Measurements from ENCODE around the gene SEMA7A. TPM values are rescaled to one million over a fixed set of nuclear protein-coding genes. Genes with fewer than 3 reads are reported as not detected.

Gene SEMA7A
- total RNA-seq, 2 donors from 2014 or later, result 0.79 to 1.7 TPM

DNA sequence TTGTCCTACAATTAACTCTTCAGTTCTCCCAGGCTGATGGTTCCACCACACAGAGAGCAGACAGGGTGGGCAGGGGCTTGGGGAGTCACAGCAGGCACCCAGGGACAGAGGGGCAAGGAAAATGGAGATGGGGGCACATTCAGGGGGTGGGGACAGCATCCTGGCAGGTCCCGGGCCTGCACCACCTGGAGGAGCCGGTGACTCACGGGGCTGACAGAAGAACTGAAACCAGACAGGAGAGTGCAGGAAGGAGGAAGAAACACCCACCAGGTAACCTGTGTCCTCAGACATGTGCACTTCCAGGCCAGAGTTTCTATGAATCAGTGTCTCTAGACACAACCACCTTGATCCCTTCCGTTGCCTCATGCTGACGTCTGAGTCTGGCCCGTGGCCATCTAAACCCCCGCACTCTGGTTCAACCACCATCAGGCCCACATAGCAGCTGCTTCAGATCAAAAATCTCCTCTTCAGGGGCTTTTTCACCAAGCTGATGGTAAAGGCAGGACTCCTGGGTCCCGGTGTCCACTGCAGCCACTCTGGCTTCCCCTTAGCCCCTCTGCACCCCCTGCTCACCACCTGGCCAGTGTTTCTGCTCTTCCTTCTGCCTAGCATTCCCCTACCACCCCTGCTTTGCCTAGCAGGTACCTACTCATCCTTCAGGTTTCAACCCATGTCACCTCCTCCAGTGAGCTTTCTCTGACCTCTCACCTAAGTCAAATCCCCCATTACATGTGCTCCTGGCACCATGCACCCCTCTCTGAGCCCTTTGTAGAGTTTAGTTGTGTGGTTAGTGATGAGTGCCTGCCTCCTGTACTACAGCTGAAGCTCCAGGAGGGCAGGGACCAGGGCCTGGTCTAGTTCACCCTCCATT, 49.8 kb downstream of the SEMA7A start:
- no peak for DNase-seq
- no peak for ATAC-seq
- intact Hi-C loops (cut with DNase I, micrococcal nuclease), result loop anchor here in 1 of 2 donors (5.0 kb wide), 1 partner anchor 53 kb away; no protein-coding TSS in a partner anchor

GRCh38 chr15:74383286-74383685, 50.5 kb downstream of the SEMA7A start:
- DNase-seq (no peak), ATAC-seq (no peak)
- intact Hi-C loops (cut with DNase I, micrococcal nuclease), result loop anchor here in 1 of 2 donors (5.0 kb wide), 1 partner anchor 54 kb away; no protein-coding TSS in a partner anchor

- DNase-seq (peak; percentile 67 to 89), ATAC-seq (peak; percentile 95)
- intact Hi-C loops (cut with DNase I, micrococcal nuclease), result loop anchor here in 1 of 2 donors (5.0 kb wide), 1 partner anchor 55 kb away; no protein-coding TSS in a partner anchor
These were observed 51.5 kb downstream of the SEMA7A start for GRCh38 chr15:74382004-74382816.

- no peak for DNase-seq
- no peak for ATAC-seq
- intact Hi-C loops (cut with DNase I, micrococcal nuclease), result loop anchor here in 1 of 2 donors (5.0 kb wide), 1 partner anchor 56 kb away; no protein-coding TSS in a partner anchor
These were observed 52.3 kb downstream of the SEMA7A start for GRCh38 chr15:74381481-74381880.

- intact Hi-C loops (cut with DNase I, micrococcal nuclease), result loop anchor here in 1 of 2 donors (5.0 kb wide), 1 partner anchor 56 kb away; no protein-coding TSS in a partner anchor
- ATAC-seq, result no peak
- no peak for DNase-seq
These were observed 52.6 kb downstream of the SEMA7A start for GRCh38 chr15:74381190-74381453.

DNA sequence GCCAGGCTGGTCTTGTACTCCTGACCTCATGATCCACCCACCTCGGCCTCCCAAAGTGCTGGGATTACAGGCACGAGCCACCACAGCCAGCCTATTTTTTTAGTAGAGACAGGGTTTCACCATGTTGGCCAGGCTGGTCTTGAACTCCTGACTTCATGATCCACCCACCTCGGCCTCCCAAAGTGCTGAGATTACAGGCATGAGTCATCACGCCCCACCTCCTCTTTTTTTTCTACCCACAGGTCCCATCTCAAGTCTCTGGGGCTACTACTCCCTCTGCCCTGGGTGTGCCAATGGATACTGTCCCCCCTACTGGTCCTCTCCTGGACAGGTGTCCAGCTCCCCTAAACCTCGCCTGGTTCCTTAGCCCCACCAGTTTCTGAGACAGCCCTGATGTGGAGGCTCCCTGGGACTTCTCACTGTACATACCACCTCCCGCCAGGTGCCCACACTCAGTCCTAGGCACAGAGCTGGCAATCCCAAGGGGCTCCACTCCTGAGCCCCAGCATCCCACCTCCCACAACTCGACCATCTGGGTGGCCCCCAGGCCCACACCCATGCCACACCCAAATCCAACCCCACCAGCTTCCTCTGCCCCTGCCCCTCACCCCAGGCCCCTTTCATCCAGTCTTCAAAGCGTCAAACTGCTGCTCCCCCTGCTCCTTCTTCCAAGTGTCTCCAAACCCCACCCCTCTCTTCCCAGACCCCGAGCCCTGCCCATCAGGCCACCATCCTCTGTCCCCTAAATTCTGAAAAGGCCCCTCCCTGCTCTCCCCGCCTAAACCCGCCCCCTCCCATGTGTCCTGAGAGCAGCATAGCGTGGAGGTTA, 53.2 kb downstream of the SEMA7A start:
- intact Hi-C loops (cut with DNase I, micrococcal nuclease), result loop anchor here in 1 of 2 donors (5.0 kb wide), 1 partner anchor 57 kb away; no protein-coding TSS in a partner anchor
- ATAC-seq (no peak), DNase-seq (no peak)

GRCh38 chr15:74378848-74379247, 54.9 kb downstream of the SEMA7A start:
- no peak for ATAC-seq
- intact Hi-C loops (cut with DNase I, micrococcal nuclease), result loop anchor here in 1 of 2 donors (5.0 to 10.0 kb wide), 2 partner anchors 58 to 246 kb away; no protein-coding TSS in a partner anchor
- DNase-seq, result no peak

- DNase-seq, result no peak
- no peak for ATAC-seq
- intact Hi-C loops (cut with DNase I, micrococcal nuclease), result loop anchor here in 1 of 2 donors (5.0 to 10.0 kb wide), 2 partner anchors 59 to 247 kb away; no protein-coding TSS in a partner anchor
These were observed 55.7 kb downstream of the SEMA7A start for GRCh38 chr15:74377831-74378766.

DNA sequence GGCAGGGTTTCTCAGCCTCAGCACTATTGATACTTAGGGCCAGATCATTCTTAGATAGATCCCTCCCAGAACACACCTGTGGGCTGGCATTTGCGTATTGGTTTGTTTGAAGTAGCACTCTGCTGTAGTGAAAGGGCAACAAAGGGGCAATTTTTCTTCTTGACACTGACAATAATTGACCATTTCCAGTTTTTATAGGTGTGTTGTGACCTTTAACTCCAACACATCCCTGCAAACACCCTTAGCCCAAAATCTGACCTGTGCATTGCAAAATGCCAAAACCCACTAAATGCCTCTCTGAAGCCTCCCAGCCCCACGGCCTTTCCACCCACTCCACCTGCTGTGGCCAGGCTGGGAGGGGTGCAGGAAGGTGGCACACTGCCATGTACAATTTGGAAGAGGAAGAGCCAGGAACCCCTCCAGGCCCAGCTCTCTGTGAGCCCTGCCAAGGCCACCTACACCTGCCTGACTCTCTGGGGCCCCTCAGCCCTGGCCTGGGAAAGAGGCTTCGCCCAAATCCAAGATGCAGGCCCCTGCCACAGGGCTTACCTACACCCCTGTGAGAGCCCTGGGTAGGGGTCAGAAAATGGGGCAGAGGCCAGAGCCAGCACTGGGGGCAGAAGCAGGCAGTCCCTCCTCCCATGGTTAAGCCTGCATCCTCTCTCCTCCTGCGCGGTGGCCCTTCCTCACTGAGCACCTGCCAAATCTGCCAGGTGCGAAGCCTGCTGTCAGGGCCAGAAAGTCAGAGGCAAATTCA, 56.8 kb downstream of the SEMA7A start:
- no peak for DNase-seq
- no peak for ATAC-seq
- intact Hi-C loops (cut with DNase I, micrococcal nuclease), result loop anchor here in 1 of 2 donors (5.0 to 10.0 kb wide), 2 partner anchors 60 to 248 kb away; no protein-coding TSS in a partner anchor

DNA sequence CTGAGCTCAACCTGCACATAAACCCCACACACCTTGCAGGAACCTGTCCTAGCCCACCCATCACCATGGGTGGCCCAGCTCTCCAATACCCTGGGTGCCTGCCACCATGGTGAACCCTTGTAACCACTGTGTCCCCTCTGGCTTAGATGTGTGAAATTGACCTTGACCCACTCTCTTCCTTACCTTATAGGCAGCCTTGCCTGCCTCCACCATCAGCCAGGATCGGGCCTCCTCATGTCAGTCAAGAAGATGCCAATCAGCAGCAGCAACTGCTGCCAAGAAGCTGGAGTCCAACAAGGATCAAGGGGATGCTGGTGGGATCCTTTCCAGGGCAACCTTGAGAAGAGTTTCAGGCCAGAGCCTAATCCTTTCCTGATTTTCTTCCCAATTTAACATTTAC, 57.5 kb downstream of the SEMA7A start:
- ATAC-seq (no peak), DNase-seq (no peak)
- intact Hi-C loops (cut with DNase I, micrococcal nuclease), result loop anchor here in 1 of 2 donors (5.0 to 10.0 kb wide), 2 partner anchors 61 to 249 kb away; no protein-coding TSS in a partner anchor

DNA sequence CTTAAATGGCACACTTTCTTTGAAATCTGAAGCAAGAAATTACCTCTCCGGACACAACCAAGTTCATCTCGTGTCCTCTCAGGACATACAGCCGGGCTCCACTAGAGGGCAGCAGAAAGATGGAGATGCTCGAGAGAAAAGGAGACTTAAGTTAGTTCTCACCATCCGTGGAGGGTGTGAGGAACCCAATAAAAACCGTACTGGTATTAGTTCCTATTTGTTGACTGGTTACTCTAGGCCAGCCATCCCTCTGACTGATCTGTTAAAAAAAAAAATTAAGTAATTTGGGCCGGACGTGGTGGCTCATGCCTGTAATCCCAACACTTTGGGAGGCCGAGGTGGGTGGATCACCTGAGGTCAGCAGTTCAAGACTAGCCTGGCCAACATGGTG, 58.5 kb downstream of the SEMA7A start:
- intact Hi-C loops (cut with DNase I, micrococcal nuclease), result loop anchor here in 1 of 2 donors (5.0 to 10.0 kb wide), 2 partner anchors 62 to 250 kb away; no protein-coding TSS in a partner anchor
- peak; percentile 68 to 93 for DNase-seq
- peak; percentile 55 for ATAC-seq

DNA sequence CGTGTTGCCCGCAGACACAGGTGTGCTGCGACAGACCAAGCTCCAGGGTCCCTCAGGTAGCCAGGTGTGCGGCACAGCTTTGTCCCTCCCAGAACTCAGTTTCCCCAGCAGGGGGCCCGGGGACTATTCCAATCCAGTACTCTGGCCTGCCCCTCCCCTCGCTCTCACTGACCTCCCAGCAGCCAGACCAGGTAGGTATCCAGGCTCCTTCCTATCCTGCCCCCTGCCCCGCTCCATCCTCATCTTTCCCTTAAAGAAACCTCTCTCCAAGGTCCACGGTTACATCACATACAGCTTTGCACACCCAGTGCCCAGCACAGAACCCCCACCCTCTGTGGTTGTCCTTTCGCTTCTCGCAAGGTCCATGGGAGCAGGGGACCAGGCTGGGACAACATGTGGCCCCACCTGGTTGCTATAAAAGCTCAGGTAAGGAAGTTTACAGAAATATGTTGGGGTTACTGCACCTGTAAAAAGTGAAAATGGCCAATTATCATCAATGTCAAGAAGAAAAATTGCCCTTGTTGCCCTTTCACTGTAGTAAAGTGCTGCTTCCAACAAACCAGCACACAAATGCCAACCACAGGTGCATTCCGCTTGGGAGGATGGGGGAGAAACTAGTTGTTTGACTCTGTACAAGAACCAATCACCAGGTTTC, 59.0 kb downstream of the SEMA7A start:
- ATAC-seq (no peak), DNase-seq (no peak)
- intact Hi-C loops (cut with DNase I, micrococcal nuclease), result loop anchor here in 1 of 2 donors (5.0 to 10.0 kb wide), 2 partner anchors 63 to 250 kb away; no protein-coding TSS in a partner anchor

DNA sequence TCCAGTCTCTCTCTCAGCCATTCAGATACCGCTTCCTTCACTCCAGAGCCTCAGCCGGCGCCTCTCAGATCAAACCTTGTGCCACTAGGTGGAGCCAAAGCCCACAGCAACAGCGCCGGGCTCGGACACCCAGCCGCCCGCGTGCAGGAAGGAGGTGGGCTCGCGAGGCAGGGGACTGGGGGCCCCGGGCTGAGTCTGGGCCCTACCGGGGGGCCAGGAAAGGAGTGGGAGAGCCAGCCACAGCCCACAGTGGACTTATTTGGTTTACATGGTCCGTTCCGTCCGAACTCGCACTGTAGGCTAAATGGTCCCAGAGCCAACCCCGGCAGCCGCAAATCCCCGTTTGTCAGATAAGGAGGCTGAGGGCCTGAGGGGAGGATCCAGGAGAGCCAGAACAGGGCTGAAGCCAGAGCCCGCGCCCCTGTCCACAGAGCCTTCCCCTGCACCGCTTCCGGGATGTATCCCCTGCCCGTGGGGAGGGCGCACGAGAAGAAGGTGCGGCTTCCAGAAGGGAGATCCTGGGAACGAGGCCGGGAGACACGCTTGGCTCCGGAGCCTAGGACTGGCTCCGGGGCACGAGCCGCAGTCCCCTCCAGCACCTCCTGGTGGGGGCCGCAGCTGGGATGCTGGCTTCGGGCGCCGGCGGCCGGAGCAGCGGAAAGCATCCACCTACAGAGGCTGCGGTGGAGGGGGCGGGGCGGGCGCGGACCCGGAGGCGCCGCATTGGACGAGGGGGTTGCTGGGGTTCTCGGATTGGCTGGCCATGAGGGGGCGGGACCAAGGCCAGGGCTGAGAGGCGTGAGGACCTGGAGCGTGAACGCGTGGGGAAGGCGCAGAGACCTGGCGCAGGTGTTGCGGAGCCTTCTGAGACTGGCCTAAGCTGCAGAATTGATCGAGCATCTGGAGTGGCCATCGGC, 59.8 kb downstream of the SEMA7A start:
- peak; percentile 99 for ATAC-seq
- intact Hi-C loops (cut with DNase I, micrococcal nuclease), result loop anchor here in 1 of 2 donors (10.0 kb wide), 1 partner anchor 251 kb away; no protein-coding TSS in a partner anchor
- DNase-seq, result peak; percentile 92 to 97

- DNase-seq, result no peak
- intact Hi-C loops (cut with DNase I, micrococcal nuclease), result loop anchor here in 1 of 2 donors (10.0 kb wide), 1 partner anchor 252 kb away; no protein-coding TSS in a partner anchor
These were observed 60.6 kb downstream of the SEMA7A start for GRCh38 chr15:74373056-74373650.

More at GRCh38 chr15:74373056-74373650, 60.6 kb downstream of the SEMA7A start:
- no peak for ATAC-seq
